Fibroblast of skin of right quadriceps (primary cell): ENCODE data around the gene FANK1.
"Not testable (repeated sequence)": the region's sequence is repeated elsewhere in the genome, so short reads cannot be mapped to it uniquely, and the experiment has no call there.

Source experiments
- DNase-seq: peaks from one replicate; pipeline ENCODE4 v3.0.0-alpha.2; 2013

Gene FANK1

DNA sequence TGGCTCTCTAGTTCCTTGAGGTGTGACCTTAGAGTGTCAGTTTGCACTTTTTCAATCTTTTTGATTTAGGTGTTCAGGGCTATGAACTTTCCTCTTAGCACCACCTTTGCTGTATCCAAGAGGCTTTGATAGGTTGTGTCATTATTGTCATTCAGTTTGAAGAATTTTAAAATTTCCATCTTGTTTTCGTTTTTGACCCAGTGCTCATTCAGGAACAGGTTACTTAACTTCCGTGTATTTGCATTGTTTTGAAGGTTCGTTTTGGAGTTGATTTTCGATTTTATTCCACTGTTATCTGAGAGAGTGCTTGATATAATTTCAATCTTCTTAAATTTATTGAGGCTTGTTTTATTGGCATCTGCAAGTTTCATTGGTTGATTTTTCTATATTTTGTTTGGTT lies 37.3 kb downstream of the FANK1 start:
- DNase-seq: no peak

- DNase-seq: no peak
Measured at GRCh38 chr10:125936331-125936730, 40.0 kb downstream of the FANK1 start.

DNA sequence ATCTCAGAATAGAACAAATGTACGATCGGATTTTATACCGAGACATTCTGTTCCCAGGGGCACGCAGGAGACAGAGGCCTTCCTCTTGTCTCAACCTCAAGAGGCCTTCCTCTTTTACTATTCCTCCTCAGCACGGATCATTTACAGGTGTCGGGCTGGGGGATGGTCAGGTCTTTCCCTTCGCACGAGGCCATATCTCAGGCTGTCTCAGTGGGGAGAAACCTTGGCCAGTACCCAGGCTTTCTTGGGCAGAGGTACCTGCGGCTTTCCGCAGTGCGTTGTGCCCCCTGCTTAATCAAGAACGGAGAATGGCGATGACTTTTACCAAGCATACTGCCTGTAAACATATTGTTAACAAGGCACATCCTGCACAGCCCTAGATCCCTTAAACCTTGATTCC lies 44.2 kb downstream of the FANK1 start:
- DNase-seq: no peak

DNA sequence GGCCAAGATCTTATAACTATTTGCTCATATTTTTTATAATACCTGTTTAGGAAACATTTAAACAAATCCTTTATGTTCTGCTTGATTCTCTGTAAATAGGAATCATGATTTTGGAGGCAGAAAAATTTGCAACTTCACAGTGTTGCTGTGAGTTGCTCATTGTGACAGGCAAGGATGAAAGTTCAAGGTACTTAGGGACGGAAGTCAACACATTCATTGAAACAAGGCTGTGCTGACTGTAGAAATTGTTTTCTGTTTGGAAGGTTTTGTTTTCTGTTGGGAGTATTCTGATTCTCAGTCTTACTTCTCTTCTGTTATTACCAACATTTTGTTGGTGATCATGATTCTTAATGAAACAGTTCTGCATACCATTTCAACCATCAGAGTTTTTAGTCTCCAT lies 54.9 kb downstream of the FANK1 start:
- DNase-seq: no peak

DNA sequence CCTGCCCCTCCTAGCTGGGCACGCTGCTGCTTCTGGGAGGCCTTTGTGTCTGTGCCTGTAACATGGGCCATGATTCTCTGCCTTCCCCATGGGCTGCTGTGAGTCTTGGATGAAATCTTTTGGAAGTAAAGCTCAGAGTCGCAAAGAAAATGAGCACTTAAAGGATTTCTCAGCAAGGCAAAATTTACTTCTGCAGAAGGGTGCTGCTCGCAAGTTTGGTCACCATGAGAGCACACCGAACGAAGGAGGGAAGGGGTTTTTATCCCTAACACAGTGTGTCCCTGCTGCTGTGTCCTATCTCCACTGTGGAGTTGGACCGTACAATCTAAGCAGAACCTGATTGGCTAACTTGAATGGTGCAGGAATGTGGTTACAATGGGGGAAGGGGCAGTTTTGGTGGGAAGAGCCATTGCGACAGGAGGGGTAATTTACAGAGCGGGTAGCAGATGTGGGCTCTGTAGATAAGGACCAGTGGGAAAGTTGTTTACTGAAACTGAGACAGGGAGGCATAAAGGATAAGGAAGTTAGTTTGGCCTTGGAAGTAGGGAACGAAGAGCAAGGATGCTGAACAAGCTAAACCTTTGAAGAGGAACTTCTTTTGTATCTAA lies 57.5 kb downstream of the FANK1 start:
- no peak for DNase-seq

GRCh38 chr10:125955766-125956165 lies 59.4 kb downstream of the FANK1 start:
- no peak for DNase-seq

GRCh38 chr10:125961743-125962142 lies 65.4 kb downstream of the FANK1 start:
- DNase-seq: no peak

DNA sequence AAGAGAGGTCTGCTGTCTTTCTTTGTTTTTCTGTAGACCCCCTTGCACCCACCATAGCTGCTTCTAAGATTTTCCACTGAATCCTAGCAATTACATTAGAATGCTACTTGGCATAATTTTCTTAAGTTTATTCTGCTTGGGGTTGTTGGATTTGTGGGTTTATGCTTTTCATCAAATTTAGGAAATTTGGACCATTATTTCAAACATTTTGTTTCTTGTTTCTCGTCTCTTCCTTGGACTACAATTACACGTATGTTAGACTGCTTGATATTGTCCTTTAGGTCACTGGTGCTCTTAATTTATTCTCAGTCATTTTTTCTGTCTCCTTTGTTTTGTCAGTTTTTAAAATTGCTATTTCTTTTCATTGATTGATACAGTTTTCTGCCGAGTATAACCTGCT lies 65.8 kb downstream of the FANK1 start:
- no peak for DNase-seq

DNA sequence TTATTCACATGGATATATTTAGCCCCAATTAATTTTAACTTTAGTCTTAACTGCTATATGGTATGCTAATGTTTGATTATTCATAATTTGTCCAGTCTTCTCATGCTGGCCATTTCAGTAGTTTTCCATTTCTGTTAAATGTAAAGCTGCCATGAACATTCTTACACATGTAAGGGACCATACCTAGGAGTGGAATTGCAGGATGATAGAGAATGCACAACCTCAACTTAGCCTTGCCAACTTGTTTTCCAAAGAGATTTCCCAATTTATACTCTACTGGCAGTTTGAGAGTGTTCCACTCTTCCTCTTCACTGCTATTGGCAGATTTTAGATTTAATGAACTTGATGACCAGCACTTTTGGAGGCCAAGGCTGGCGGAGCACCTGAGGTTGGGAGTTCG lies 68.2 kb downstream of the FANK1 start:
- DNase-seq: no peak

- no peak for DNase-seq
Measured at GRCh38 chr10:125967533-125967932, 71.2 kb downstream of the FANK1 start.

DNA sequence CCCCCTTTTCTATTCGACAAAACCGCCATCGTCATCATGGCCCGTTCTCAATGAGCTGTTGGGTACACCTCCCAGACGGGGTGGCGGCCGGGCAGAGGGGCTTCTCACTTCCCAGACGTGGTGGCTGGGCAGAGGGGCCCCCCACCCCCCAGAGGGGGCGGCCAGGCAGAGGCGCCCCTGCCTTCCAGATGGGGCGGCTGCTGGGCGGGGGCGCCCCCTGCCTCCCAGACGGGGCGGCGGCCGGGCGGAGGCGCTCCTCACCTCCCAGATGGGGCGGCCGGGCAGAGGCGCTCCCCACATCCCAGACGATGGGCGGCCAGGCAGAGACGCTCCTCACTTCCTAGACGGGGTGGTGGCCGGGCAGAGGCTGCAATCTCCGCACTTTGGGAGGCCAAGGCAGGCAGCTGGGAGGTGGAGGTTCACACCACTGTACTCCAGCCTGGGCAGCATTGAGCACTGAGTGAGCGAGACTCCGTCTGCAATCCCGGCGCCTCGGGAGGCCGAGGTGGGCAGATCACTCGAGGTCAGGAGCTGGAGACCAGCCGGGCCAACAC lies 73.8 kb downstream of the FANK1 start:
- not testable (repeated sequence) for DNase-seq

GRCh38 chr10:125976960-125977605 lies 80.7 kb downstream of the FANK1 start:
- DNase-seq: no peak

DNA sequence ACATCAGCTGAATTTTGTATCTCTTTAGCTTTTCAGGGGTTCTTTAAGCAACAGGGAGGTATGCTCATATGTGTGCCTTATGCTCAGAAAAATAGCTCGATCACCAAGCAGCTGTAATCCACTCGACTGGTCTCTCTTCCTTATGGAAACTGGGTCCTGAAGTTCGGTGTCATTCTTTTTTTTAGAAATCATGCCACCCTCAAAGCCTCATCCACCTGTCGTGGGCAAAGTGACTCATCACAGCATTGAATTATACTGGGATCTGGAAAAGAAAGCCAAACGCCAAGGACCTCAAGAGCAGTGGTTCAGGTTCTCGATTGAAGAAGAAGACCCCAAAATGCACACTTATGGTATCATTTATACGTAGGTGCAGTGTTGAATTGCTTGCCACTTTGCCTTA lies 83.6 kb downstream of the FANK1 start:
- DNase-seq: no peak

DNA sequence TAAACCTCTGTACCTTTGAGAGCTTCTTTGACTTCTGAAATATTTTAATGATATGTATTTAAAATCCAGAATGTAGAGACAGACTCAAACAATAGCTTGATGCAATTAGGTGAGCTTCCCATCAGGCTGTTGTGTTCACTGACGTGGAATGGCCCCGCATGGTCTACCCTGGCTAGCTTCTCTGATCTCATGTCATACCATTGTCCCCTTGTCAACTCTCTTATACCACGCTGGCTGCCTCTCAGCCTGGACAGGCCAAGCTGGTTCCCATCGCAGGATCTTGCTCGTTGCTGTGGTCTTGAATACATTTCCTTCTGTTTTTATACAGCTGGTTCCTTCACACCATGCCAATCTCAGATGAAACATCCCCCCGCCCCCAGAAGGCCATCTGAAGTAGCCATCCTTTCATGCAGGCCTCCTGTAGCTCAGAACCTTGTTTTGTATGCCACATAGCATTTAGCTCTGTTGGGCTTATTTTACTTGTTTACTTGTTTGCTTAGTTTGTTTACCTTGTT lies 84.2 kb downstream of the FANK1 start:
- no peak for DNase-seq

DNA sequence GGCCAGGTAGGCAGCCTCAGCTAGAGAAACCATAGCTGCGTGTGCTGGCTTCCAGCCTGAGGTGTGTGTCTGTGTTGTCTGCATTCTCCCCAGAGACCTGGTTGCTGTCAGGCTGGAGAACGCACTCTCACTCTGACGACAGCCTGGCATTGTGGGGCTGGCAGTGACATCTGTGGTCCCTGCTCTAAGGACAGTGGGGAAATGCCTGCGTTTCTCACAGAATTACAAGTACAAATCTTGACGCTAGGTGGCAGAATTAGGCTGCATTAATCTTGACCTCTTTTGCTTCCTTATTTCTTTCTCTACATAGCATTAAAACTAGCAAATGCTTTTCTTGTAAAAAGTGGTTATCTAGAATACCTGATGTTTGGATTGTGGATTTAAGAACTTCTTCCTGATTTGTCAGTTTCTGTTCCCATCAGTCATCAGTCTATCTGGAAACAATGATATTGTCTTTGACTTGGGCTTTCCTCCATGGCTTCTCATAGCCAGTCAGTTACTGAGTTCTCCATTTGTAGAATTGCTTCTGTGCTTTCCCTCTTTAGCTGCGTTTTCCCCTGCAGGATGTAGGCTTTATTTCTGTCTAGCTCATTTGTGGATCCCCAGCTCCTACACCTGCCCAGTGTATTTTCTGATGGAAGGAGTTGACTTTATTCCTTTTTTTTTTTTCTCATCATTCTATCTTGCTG lies 86.0 kb downstream of the FANK1 start:
- peak; percentile 80 for DNase-seq

GRCh38 chr10:125983161-125983560 lies 86.8 kb downstream of the FANK1 start:
- peak; percentile 34 for DNase-seq

- no peak for DNase-seq
Measured at GRCh38 chr10:125983656-125984055, 87.3 kb downstream of the FANK1 start.

DNA sequence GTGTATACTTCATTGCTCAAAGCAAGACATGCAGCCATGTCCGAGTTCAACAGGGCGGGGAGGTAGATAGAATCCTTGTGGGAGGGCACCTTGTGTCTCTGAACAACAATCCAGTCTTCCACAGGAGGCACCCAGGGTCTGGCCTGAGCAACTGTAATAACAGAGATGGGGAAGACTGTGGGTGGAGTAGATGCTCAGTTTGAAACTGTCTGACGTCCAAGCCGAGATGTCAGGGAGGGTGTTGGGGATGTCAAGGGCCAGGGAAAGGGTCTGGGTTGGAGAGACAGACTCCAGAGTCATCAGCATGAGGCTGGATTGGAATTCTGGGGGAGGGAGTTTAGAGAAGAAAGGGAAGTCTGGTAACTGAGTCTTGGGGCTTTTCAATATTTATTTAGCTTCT lies 88.0 kb downstream of the FANK1 start:
- no peak for DNase-seq

DNA sequence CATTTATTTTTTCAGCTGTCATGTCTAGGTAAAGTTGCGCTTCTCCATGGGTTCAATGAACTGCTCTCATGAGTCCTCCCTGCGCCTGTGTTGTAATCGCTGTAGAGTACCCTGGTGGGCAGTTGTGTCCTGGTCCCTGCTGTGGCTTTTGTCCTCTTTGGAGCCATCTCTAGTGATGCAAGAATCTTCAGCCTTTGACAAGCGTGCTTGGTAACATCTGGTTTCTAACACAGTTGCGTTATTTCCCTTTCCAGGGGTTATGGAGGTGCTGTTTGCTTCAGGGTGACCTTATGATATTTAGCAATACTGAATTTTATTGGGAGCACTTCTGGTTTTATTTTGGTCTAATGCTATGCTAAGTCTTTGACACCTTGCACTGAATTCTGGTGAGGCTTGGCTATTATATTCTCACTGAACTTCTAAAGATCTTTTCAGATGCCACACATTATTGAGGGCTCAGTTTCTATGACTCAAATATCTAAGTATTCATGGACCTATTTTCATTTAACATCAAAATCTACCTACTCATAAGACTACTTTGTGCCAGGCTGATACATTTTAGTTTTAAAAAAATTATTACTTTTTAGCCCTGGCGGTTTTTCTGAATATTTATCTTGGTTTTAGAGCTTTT lies 88.6 kb downstream of the FANK1 start:
- peak; percentile 22 for DNase-seq

DNA sequence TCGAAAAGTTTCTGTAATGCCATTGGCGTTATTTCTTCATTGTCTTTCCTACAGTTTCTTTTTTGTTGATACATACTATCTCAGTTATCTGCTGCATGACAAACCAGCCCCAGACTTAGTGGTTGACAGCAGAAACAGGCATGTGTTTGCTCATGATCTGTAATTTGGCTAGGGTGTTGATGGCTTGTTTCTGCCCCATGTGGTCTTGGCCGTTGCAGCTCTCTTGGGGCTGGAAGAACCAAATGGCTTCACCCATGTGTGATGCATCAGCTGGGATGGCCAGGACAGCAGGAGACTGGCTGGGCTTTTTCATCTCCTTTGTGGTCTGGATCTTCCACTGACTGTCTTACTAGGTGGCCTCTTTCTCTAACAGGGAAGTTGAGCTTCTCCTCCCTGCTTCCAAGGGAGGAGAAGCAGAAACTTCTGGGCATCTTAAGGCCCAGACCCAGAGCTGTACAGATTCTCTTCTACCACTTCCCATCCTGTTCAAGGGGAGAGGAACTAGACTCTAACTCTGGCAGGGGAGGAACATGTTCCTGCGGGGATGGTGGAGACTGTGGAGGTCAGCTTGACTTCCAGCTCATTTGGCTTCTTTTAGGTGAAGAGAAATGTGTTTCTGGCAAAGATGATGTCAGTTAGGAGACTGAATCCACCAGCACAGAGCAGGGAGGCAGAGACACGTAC lies 89.3 kb downstream of the FANK1 start:
- peak; percentile 27 for DNase-seq

DNA sequence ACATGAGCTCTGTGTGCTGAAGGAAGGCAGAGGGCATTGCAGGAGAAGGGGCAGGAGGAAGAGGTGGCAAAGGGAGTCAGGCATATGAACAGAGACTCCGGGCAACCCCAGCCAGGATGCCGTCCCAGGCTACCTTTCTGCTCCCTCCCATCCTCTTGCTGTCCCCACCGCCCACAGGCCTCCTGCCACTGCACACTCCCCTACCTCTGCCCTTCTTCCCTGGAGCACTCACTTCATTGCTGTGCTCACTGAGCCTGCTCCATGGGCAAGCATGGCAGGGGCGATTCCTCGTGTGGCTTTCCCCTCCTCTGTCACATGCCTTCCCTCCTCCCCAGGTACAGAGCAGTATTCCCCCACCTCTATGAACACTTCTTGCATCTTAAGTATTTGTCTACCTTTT lies 93.4 kb downstream of the FANK1 start:
- DNase-seq: no peak

GRCh38 chr10:125990974-125991373 lies 94.6 kb downstream of the FANK1 start:
- DNase-seq: no peak

- DNase-seq: no peak
Measured at GRCh38 chr10:125991392-125991791, 95.0 kb downstream of the FANK1 start.
